HG02571 (cell line): ENCODE measurements around the gene SLC45A1.

ENCODE experiments used
- ATAC-seq: cut with Tn5 transposase; IDR thresholded peaks from one replicate; pipeline ENCODE4 v1.9.1; 2021; ENCODE audit warnings: mild to moderate bottlenecking, moderate library complexity; ENCODE audit not compliant: unreplicated experiment

The SLC45A1 gene

DNA sequence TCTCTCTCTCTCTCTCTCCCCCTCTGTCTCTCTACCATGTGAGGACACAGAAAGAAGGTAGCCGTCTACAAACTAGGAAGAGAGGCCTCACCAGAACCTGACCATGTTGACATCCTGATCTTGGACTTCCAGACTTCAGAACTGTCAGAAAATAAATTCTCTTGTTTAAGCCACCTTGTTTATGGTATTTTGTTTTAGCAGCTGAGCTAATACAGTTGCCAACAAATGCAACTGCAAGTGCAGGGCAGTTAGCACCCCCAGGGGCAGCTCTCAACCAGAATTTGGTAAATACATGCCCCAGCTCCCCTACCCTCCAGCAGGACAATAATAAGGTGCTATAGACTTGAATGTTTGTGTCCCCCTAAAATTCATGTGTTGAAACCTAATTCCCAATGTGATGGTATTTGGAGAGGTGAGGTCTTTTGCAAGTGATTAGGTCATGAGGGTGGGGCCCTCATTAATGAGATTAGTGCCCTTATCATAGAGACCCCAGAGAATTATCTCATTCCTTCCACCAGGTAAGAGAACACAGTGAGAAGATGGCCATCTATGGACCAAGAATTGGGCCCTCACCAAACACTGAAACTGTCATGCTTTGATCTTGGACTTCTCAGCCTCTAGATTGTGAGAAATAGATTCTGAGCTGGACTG, 6.7 kb upstream of the SLC45A1 start:
- ATAC-seq, result no peak

DNA sequence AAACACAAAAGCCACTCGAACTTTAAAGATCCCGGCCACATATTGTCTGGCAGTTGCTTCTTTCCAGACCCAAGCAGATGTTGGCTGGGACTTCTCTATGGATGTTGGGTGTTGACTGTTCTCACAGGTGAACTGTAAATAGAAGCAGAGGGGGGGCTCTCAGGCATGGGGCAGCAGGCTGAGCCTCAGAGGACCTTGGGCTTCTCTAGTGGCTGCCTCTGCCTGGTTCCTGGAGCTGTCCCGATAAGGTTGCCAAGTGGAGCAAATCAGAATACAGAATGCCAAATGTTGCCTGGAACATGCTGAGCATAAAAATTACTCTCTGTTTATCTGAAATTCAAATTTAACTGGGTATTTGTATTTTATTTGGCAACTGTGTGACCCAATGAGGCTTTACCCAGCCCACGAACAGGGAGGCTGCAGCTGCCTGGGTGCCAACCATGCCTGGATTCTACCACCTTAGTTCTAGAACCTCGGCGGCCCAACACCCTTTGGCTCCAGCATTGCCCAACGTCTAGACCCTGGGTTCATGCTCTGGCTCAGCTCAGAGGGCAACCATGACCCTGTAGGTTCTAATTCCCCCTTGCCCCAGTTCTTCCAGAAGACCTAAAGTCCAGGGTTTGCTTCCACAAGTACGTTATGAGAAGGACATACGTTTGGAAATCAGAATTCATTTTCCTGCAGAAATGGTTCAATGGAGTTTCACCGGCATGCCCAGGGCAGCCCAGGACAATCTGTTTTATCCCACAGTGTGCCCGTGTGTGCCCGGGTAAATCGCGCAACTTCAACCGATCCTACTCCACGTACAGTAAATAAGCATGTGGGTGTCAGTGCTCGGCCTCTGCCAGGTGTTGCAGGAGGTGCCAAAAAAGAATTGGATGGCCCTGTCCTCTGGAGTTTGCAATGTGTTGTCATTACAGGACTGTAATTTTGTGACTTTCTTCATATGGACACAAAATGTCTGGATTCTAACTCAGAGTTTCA, 5.4 kb upstream of the SLC45A1 start:
- no peak for ATAC-seq

DNA sequence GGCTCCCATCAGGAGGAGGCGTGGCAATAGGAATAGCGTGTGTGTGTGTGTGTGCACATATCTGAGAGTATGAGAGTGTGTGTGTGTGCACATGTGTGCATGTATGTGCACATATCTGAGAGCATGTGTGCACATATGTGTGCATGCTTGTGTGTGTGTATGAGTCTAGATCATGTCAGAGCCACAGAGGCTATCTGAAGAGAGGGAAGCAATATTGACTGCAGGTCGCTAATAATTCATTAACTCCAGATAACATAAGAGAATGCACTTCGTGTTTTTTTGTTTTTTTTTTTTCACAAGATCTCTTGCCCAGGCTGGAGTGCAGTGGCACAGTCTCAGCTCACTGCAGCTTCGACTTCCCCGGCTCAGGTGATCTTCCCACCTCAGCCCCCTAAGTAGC, 4.7 kb upstream of the SLC45A1 start:
- no peak for ATAC-seq

DNA sequence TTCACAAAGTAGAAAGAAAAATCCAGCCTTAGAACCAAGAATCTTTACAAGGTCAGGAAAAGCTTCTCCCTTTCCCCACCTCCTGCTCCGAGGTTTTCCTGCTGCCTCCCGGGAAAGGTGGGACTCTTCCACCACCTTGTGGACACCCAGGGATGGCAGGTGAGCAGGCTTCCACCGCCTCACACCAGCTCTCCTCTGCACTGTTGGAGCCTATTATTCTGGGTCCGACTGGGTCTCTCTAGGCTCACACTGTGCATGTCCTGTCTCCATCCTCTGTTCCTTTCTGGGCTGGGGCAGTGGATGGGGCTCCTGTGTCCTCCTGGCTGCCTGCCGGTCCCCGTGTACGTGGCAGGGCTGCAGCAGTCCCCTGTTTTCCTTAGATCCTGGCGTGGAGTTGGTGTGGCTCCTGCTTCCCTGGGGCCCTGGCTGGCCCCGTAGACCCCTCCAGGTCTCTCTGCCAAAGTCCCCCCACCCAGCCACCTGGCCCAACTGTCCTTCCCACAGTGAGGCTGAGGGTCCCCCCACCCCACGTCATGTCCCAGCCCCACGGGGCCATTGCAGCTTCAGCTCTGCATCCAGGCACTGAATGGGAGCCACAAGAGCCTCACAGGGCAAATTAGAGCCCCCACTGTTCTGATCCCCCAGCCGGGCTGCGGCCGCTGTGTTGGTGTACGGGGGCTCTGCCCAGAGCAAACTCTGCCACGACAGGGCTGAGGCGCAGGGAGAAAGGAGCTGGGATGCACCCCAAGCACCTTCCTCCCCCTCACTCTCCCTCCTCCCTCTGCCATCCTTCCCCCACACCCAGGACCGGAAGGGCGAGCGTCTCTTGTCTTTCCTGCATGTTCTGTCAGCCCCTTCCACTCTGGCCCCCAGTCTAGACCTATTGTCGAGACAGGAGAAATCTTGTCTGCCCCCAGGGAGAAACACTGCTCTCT, 3.3 kb upstream of the SLC45A1 start:
- no peak for ATAC-seq

DNA sequence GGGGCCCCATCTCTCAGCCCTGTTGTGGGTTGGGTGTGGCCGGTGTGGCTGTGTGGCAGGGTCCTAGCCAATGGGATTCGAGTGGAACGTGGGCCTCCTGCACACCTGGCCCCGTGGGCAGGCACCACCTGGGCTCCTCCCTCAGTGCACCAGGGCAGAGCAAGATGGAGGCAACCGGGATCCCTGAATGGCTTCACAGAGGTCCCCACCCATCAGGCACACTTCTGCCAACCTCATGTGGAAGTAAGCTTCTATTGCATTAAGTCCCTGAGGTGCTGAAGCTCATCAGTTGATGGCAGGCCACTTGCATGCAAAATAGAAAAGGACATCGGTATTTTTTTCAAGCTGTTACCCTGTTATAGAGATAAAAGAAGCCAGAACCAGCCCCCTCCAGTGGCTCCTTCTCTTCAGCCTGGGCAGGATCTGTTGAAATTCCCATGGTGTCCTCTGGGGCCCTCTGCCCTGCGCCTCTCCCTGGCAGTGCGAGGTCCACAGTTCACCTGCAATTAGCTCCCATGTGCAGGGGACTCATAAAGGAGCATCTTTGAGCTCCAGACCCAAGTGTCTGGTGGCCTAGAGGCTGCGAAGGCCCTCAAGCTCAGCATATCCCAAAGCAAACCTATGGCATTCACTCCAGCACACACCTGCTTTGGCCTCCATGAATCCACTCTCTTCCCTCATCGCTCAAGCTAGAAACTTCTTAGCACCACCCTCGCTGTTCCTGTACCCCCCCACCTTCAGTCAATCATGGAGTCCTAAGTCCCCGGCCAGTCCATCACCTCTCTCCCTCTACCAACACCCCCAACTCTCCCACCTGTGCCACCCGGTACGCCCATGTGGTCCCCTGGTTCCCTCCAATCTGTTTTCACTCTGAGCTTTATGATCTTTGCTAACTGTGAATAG, 2.1 kb upstream of the SLC45A1 start:
- ATAC-seq, result no peak

DNA sequence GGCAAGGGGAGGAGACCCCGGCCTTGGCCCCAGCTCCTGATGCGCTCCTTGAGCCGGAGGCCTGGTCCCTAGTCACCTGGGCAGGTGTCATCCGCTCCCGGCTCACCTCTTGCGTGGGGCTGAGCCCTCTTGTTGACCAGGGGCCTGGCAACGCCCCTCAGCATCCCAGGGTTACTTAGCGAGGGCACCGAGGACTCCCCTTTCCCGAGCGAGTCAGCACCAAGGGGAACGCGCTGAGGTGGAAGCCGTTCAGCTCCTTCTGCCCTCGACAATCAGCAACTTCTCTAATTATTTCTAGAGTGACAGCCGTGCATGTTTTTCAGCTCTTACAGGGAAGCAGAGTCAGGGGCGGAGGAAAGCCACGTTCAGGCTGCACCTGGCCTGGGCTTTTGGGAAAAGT, 522 bp downstream of the SLC45A1 start:
- ATAC-seq, result peak; percentile 20

DNA sequence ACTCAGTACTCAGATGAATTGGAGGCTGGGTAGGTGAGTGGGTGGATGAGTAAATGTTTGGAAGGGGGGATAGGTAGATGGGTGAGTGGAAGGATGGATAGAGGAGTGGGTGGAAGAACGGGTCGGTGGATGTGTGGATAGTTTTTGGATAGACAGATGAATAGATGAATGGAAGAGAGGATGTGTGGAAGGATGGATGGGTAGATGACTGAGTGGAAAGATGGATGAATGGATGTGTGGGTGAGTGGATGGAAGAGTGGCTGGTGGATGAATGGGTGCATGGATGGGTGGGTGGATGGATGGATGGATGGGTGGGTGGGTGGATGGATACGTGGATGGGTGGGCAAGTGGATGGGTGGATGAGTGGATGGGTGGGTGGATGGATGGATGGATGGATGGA, 3.7 kb downstream of the SLC45A1 start:
- ATAC-seq, result no peak

DNA sequence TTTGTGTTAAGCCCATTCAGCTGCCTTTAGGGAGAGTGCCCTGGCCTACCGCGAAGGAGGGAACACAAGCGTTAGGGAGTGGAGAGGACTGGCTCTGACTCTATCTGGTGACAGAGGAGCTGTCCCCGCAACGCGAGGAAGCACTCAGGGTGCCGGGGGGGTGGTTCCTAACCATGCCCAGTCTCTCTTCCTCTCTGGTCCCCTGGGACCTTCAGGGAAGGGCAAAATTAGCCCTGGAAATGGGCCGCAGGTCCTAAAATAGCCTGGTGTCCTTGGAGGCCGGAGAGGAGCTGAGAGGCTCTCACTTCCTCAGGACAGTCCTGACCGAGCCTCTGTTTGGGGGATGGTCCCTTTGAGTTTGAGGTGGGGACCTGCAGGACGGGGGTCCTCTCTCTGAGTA, 5.8 kb downstream of the SLC45A1 start:
- no peak for ATAC-seq

DNA sequence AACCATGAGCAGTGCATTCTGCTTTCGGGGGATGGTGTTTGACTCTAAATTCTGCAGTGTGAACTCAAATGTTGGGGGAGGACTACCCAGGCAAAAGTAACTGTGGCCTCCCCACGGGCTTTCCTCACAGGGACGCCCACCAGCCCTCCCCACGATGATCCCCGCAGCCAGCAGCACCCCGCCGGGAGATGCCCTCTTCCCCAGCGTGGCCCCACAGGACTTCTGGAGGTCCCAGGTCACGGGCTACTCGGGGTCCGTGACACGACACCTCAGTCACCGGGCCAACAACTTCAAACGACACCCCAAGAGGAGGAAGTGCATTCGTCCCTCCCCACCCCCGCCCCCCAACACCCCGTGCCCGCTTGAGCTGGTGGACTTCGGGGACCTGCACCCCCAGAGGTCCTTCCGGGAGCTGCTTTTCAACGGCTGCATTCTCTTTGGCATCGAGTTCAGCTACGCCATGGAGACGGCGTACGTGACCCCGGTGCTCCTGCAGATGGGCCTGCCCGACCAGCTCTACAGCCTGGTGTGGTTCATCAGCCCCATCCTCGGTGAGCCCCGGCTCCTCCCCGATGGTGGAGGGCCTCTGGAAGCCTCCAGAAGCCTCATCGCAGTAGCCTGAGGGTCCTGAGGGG, 6.4 kb downstream of the SLC45A1 start:
- no peak for ATAC-seq

DNA sequence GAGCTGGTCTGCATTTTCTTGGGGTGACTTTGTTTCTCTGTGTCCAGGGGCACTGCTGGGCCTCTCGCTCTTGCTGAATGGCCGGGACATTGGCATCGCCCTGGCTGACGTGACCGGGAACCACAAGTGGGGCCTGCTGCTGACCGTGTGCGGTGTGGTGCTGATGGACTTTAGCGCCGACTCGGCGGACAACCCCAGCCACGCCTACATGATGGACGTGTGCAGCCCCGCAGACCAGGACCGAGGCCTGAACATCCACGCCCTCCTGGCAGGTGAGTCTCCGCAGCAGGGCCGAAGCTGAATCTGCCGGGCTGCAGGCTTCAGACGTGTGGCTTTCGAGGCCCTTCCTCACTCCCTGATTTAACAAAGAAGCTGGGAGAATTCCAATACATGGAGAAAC, 7.9 kb downstream of the SLC45A1 start:
- ATAC-seq, result no peak

DNA sequence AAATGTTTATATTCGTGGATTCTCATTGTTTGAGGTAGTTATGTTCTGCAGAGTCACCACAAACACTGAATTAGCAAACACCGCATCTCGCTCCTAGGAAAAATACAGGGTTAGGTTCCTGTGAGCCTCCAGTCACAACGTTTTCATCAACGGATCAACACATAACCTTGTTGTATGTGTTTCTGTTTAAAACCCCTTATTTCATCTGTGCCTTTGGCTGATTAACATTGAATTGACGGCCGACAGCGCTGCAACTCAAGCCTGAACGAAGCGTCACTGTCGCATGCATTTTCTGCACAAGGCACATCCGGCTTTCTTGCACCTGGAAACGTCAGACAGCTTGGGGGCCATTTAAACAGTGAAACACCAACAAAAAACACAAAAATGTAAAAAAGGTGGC, 8.4 kb downstream of the SLC45A1 start:
- ATAC-seq, result no peak

DNA sequence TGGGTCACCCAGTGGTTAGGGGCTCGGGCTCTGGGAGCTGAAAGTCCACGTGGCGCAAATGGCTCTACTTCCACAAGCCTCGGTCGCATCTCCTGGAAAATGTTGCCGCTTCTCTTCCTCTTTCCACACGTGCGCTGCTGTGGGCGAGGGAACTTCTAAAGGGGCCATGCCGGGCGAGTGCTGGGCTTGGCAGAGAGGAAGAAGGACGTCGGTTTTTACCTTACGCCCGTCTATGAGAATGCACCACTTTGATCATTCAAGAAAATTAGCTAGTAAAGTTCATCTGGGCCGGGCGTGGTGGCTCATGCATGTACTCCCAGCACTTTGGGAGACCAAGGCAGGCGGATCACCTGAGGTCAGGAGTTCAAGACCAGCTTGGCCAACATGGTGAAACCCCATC, 10.4 kb downstream of the SLC45A1 start:
- no peak for ATAC-seq

DNA sequence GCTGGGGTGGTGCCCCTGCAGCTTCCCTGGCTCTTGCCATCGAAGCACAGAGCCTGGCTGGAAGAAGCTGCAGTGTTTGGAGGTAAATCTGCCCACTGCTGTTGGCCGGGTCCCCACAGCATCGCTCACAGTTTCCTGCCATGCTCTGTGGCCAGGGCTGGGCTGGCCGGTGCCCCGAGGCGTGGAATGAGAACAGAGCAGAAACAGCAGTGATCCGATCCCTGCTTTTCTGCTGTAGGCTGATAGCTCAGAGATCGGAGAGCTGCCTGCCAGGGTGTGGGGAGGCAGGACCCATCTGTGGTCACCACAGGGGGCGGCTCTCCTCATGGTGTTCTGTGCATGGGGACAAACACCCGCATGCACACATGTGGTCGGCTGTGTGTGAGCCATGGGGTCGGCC, 11.5 kb downstream of the SLC45A1 start:
- no peak for ATAC-seq

DNA sequence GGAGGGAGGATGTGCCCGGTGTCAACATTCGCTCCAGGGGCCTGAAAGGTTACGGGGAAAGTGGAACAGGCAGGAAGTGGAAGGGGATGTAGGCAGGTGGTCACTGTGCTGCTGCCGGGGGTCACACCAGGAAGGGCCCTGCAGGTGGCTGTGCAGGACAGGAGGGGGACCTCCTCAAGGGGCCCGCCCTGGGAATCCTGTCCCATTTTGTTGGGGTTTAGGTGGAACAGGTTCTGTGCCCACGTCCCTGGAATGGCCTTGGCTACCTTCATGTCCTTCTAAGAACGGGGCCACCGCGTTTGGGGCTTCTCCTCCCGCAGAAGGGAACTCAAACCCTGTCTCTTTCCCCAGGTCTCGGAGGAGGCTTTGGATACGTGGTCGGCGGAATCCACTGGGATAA, 11.9 kb downstream of the SLC45A1 start:
- no peak for ATAC-seq

DNA sequence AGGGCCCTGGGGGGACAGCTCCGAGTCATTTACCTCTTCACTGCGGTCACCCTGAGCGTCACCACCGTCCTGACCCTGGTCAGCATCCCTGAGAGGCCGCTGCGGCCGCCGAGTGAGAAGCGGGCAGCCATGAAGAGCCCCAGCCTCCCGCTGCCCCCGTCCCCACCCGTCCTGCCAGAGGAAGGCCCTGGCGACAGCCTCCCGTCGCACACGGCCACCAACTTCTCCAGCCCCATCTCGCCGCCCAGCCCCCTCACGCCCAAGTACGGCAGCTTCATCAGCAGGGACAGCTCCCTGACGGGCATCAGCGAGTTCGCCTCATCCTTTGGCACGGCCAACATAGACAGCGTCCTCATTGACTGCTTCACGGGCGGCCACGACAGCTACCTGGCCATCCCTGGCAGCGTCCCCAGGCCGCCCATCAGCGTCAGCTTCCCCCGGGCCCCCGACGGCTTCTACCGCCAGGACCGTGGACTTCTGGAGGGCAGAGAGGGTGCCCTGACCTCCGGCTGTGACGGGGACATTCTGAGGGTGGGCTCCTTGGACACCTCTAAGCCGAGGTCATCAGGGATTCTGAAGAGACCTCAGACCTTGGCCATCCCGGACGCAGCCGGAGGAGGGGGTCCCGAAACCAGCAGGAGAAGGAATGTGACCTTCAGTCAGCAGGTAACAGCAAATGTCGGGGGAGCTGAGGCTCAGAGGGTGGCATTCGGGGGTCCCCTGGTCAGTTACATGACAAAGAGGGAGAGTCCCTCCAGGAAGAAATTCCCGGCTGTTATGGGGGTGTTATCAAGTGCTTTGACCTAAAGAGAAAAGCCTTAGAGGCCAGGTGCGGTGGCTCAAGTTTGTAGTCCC, 12.6 kb downstream of the SLC45A1 start:
- ATAC-seq, result no peak

DNA sequence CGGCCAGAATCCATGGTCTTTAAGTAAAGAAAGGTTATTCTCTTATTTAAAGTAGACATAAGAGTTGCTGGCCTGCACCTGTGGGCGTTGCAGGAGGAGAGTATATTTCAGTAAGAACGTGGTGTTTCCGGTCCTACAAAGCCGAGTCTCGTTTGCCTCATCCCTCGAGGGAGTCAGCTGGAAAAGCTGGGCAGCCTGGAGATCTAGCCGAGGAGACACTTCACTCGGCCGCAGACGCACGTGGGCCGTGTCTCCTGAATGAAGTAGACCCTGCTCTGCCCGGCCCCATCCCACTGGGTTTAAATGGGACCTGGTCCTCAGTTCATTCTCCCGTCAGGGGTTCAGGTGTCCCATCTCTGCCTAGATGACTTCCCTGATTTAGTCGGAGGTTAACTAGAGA, 14.9 kb downstream of the SLC45A1 start:
- no peak for ATAC-seq

DNA sequence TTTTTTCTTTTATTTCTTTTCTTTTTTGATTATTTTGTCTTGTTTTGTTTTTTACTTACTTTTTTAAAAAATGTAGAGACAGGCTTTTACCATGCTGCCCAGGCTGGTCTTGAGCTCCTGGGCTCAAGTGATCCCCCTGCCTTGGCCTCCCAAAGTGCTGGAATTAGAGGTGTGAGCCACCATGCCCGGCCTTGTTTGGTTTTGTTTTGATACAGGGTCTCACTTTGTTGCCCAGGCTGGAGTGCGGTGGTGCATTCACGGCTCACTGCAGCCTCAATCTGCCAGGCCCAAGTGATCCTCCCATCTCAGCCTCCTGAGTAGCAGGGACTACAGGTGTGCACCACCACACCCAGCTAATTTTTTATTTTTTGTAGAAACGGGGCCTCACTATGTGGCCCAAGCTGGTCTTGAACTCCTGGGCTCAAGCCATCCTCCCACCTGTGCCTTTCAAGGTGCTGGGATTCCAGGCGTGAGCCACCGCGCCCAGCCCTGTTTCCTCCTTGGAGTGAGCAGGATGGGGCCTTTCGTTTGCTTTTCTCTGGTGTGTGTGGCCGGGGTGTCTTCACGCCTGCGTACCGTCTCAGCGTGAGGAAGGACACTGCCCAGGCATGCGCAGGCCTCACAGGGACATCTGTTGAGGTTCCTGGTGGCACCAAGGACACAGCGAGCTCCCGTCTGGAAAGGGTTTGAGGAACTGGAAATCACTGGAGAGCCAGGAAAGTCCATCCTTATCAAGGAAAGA, 15.5 kb downstream of the SLC45A1 start:
- ATAC-seq, result no peak
